ENCODE results near the gene TBCC.

Gene TBCC

DNA sequence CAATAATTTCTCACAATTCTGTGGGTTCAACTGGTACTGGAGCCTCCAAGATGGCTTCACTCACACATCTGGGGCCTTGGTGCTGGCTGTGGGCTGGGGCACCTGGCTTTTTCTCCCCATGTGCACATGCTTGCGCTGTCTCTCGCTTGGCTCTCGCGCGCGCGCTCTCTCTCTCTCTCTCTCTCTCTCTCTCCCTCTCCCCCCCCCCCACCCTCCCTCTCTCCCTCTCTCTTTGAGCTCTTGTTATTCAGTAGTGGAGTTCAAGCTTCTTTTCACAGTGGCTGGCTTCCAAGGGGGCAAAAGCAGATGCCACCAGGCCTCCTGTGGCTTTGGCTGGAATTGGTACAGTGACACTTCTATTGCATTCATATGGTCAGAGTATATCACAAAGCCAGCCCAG, 10.8 kb upstream of the TBCC start (continued):
- TF ChIP-seq, protein P1, sequence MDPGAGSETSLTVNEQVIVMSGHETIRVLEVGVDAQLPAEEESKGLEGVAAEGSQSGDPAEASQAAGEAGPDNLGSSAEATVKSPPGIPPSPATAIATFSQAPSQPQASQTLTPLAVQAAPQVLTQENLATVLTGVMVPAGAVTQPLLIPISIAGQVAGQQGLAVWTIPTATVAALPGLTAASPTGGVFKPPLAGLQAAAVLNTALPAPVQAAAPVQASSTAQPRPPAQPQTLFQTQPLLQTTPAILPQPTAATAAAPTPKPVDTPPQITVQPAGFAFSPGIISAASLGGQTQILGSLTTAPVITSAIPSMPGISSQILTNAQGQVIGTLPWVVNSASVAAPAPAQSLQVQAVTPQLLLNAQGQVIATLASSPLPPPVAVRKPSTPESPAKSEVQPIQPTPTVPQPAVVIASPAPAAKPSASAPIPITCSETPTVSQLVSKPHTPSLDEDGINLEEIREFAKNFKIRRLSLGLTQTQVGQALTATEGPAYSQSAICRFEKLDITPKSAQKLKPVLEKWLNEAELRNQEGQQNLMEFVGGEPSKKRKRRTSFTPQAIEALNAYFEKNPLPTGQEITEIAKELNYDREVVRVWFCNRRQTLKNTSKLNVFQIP (CRISPR knock-in tag; IDR thresholded peaks at IDR 0.05; ENCODE audit: borderline replicate concordance, low read depth): no peak

DNA sequence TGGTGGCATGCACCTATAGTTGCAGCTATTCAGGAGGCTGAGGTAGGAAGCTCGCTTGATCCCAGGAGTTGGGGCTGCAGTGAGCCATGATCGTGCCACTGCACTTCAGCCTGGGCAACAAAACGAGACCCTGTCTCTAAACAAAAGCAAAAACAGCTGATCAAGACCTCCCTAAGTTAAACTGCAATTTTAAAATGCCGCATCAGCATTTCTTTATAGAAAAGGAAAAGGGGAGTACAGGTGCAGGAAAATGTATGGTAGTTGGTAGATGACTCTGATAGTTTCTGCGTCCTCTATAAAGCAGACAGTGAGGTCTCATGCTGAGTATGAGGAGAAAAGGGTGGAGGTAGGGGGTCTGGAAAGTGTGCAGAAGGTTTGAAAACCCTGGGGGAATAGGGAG, 8.9 kb upstream of the TBCC start:
- no peak for ATAC-seq
- no peak for TF ChIP-seq TCF4 (CRISPR knock-in tag; IDR thresholded peaks at IDR 0.05; ENCODE audit: borderline replicate concordance)
- TF ChIP-seq ESRRG (CRISPR knock-in tag; IDR thresholded peaks at IDR 0.05): no peak

DNA sequence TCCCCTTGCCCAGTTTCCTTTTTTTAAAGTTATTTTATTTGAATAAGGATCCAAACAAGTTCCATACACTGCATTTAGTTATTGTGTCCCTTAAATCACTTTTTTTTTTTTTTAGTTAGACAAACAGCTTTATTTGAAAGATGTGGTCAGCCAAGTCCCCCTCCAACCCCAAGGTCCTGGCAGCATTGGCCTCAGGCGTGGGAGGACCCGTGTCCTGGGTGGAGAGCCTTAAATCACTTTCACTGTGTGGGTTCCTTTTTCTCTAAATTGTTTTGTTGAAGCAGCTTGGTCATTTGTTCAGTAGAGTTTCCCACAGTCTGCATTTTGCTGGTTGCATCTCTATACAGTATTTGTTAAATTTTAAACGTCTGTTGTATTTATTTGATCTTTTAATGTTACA, 5.2 kb upstream of the TBCC start:
- no peak for ATAC-seq
- no peak for TF ChIP-seq ZNF8 (CRISPR knock-in tag; IDR thresholded peaks at IDR 0.05)
- TF ChIP-seq ZFP30 (CRISPR knock-in tag; IDR thresholded peaks at IDR 0.05): no peak
- TF ChIP-seq, protein P2, sequence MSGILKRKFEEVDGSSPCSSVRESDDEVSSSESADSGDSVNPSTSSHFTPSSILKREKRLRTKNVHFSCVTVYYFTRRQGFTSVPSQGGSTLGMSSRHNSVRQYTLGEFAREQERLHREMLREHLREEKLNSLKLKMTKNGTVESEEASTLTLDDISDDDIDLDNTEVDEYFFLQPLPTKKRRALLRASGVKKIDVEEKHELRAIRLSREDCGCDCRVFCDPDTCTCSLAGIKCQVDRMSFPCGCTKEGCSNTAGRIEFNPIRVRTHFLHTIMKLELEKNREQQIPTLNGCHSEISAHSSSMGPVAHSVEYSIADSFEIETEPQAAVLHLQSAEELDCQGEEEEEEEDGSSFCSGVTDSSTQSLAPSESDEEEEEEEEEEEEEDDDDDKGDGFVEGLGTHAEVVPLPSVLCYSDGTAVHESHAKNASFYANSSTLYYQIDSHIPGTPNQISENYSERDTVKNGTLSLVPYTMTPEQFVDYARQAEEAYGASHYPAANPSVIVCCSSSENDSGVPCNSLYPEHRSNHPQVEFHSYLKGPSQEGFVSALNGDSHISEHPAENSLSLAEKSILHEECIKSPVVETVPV (CRISPR knock-in tag; IDR thresholded peaks at IDR 0.05): no peak
- TF ChIP-seq, protein P1 (CRISPR knock-in tag; IDR thresholded peaks at IDR 0.05; ENCODE audit: borderline replicate concordance, low read depth): no peak
- no peak for TF ChIP-seq ARNTL (CRISPR knock-in tag; IDR thresholded peaks at IDR 0.05; ENCODE audit: borderline replicate concordance, low read depth)
- TF ChIP-seq TCF4 (CRISPR knock-in tag; IDR thresholded peaks at IDR 0.05; ENCODE audit: borderline replicate concordance): no peak
- TF ChIP-seq ESRRG (CRISPR knock-in tag; IDR thresholded peaks at IDR 0.05): no peak
- TF ChIP-seq, protein P3, sequence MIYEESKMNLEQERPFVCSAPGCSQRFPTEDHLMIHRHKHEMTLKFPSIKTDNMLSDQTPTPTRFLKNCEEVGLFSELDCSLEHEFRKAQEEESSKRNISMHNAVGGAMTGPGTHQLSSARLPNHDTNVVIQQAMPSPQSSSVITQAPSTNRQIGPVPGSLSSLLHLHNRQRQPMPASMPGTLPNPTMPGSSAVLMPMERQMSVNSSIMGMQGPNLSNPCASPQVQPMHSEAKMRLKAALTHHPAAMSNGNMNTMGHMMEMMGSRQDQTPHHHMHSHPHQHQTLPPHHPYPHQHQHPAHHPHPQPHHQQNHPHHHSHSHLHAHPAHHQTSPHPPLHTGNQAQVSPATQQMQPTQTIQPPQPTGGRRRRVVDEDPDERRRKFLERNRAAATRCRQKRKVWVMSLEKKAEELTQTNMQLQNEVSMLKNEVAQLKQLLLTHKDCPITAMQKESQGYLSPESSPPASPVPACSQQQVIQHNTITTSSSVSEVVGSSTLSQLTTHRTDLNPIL (CRISPR knock-in tag; IDR thresholded peaks at IDR 0.05; ENCODE audit: low read depth): no peak

DNA sequence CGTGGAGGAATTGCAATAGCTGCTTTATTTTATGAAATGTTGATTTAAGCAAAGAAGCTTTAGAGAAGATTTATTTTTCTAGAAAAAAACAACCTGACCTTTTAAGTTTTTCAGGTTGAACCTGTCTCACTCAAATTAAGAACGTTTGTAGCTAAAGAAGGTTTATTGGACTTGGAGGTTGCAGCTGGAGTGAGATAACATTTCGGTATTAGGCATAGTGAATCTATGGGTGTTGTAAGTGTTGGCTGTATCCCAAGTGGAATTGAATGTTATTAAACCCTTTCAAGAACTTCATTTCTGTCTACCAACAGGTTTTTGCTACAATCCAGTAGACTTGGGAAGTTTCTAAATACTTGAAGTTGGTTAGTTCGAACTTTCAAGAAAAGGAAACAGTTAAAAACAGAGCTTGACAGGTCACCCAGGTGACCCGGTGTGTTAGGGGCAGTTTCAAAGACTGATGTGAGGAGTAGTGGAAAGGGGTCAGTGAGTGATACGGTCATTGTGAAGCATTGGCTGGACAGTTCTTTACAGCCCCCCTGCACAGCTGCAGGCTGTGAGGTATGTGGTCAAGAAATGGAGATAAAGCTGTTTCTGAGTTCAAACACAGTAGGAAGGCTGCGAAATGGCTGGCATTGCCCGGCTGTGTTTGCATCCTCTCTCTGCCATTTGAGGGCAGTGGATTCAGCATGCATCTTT, 2.4 kb upstream of the TBCC start:
- TF ChIP-seq TOX (CRISPR knock-in tag; IDR thresholded peaks at IDR 0.05; ENCODE audit: borderline replicate concordance) (no peak), PPARA (CRISPR knock-in tag; IDR thresholded peaks at IDR 0.05; ENCODE audit: borderline replicate concordance) (no peak), ISL1 (CRISPR knock-in tag; IDR thresholded peaks at IDR 0.05) (no peak), ZFP30 (CRISPR knock-in tag; IDR thresholded peaks at IDR 0.05) (no peak), ZFP3 (CRISPR knock-in tag; IDR thresholded peaks at IDR 0.05) (no peak), ZNF70 (CRISPR knock-in tag; IDR thresholded peaks at IDR 0.05) (no peak)
- TF ChIP-seq, protein P3 (CRISPR knock-in tag; IDR thresholded peaks at IDR 0.05; ENCODE audit: low read depth): no peak
- ATAC-seq: no peak

DNA sequence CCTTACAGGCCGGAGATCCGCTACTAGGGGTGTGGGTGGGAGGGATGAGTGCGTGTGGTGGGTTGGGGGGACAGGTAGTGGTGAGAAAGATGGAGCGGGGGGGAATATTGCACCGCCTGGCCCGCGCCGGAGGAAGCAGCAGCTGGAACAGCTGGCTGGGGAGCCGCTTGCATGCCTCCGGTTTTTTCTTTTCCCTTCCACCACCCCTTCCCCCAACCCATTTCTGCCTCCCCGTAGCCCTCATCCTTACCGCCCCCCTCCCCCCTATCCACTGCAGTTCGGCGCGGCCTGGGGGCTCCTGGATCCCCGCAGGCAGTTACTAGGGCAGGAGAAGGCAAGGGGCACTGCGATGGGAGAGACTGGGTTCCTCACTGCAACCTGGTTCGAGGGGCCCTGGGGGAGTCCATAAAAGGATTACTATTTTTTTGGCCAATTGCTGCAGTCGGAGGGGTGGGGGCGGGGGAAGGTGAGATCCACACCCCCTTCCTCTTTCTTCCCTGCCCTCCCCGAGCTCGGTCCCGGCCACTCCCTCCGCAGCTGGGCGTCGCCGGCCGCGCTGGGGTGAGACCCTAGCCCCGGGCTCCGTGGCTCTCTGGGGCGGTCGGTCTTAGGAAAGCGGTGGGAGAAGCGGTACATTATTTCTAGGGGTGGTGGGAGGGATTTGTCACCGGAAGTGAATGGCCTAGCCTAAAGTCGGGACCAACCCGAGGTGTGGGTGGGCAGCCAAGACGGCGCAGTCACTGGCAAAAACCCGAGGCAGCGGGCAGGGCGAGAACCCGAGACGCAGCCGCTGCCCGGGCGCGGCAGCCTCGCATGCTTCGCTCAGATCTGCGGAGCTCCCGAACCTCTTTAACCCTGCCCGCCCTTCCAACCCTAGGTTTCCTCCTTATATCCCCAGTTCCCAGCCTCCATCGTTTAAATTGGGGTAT, 824 bp upstream of the TBCC start:
- TF ChIP-seq RARB (CRISPR knock-in tag; IDR thresholded peaks at IDR 0.05): no peak
- 0 out of 2 replicates have a peak, but pooled peaks have one; percentile 47 for TF ChIP-seq GLIS3 (CRISPR knock-in tag; IDR thresholded peaks at IDR 0.05)
- TF ChIP-seq, protein P2 (CRISPR knock-in tag; IDR thresholded peaks at IDR 0.05): 0 out of 2 replicates have a peak, but pooled peaks have one; percentile 18
- ATAC-seq: peak; percentile 75
